Measurements from ENCODE around the gene ARHGAP10.

ARHGAP10 gene

DNA sequence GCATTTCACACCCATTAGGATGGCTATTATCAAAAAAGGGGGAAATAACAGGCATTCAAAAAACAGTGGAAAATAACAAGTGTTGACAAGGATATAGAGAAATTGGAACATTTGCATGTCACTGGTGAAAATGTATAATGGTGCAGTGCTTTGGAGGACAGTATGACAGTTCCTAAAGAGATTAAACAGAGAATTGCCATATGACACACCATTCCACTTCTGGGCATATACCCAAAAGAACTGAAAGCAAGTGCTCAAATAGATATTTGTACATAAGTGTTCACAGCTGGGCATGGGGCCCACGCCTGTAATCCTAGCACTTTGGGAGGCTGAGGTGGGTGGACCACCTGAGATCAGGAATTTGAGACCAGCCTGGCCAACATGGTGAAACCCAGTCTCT is 362.3 kb downstream of the ARHGAP10 start:
- H3K27me3 ChIP-seq (ENCODE audit: insufficient read depth, low read length, poor library complexity) = no peaks in the 10 kb centered on the region
- ATAC-seq (ENCODE audit: insufficient read depth, low read depth) = no peak
- H3K79me2 ChIP-seq (ENCODE audit: insufficient read depth, low read length) = no peaks in the 10 kb centered on the region
- no peak for DNase-seq
- TF ChIP-seq EZH2 (IDR thresholded peaks at IDR 0.05; ENCODE audit: borderline replicate concordance, low read depth, low read length, severe bottlenecking) = no peak
- TF ChIP-seq, protein P1, sequence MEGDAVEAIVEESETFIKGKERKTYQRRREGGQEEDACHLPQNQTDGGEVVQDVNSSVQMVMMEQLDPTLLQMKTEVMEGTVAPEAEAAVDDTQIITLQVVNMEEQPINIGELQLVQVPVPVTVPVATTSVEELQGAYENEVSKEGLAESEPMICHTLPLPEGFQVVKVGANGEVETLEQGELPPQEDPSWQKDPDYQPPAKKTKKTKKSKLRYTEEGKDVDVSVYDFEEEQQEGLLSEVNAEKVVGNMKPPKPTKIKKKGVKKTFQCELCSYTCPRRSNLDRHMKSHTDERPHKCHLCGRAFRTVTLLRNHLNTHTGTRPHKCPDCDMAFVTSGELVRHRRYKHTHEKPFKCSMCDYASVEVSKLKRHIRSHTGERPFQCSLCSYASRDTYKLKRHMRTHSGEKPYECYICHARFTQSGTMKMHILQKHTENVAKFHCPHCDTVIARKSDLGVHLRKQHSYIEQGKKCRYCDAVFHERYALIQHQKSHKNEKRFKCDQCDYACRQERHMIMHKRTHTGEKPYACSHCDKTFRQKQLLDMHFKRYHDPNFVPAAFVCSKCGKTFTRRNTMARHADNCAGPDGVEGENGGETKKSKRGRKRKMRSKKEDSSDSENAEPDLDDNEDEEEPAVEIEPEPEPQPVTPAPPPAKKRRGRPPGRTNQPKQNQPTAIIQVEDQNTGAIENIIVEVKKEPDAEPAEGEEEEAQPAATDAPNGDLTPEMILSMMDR (IDR thresholded peaks at IDR 0.05; ENCODE audit: borderline replicate concordance, extremely low read depth, low read length, poor library complexity, severe bottlenecking) = no peak
- H3K27ac ChIP-seq (ENCODE audit: low read length) = no peak overlapping the region
- no peak overlapping the region for H3K4me2 ChIP-seq (ENCODE audit: insufficient read depth, low read length)
- H3K9ac ChIP-seq (ENCODE audit: low read depth, low read length) = no peak overlapping the region
- no peak overlapping the region for H2AFZ ChIP-seq (ENCODE audit: low read depth, low read length)
- no peaks in the 10 kb centered on the region for H3K9me3 ChIP-seq (ENCODE audit: insufficient read depth, low read length, severe bottlenecking)
- no peaks in the 10 kb centered on the region for H3K4me1 ChIP-seq (ENCODE audit: insufficient read depth, low read length)
- H3K36me3 ChIP-seq (ENCODE audit: insufficient read depth, low read length) = no peaks in the 10 kb centered on the region
- no peak overlapping the region for H3K4me3 ChIP-seq (ENCODE audit: low read depth in 1 of 2, low read length in 2 of 2)
- H4K20me1 ChIP-seq (ENCODE audit: insufficient read depth, low read length) = no peaks in the 10 kb centered on the region

DNA sequence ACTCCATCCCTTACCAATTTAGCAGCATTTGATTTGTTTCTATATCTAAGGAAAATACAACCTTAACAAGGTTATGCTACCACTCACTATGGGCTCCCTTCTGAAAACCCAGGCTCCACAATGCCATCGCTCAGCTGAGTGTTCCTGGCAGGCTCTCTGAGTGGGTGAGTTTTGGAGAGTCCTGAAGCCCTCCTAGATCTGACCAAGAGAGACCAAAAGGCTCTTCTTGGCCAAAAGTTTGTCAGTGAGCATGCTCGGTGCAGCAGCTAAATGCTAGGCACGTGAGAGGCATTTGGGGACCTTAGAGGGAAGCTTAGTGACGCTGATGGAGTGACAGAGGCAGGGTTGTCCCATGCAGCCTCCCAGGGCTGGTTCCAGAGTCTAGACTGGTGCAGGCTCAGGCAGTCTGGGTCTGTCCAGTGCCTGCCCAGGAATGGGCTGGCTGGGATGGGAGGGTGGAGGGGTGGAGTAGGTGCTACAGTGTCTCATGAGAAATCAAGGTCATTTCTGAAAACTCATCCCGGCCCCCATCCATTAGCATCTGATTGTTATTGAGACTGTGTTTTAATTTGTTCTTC is 363.5 kb downstream of the ARHGAP10 start:
- Histone ChIP-seq H3K4me2 (ENCODE audit: insufficient read depth, low read length) (no peak overlapping the region), H4K20me1 (ENCODE audit: insufficient read depth, low read length) (no peaks in the 10 kb centered on the region), H3K36me3 (ENCODE audit: insufficient read depth, low read length) (no peaks in the 10 kb centered on the region), H3K9me3 (ENCODE audit: insufficient read depth, low read length, severe bottlenecking) (no peaks in the 10 kb centered on the region), H3K9ac (ENCODE audit: low read depth, low read length) (no peak overlapping the region), H3K27ac (ENCODE audit: low read length) (no peak overlapping the region), H3K4me1 (ENCODE audit: insufficient read depth, low read length) (no peaks in the 10 kb centered on the region), H3K27me3 (ENCODE audit: insufficient read depth, low read length, poor library complexity) (no peaks in the 10 kb centered on the region), H3K4me3 (ENCODE audit: low read depth in 1 of 2, low read length in 2 of 2) (no peak overlapping the region), H3K79me2 (ENCODE audit: insufficient read depth, low read length) (no peaks in the 10 kb centered on the region), H2AFZ (ENCODE audit: low read depth, low read length) (no peak overlapping the region)
- ATAC-seq (ENCODE audit: insufficient read depth, low read depth) = no peak
- TF ChIP-seq, protein P1 (IDR thresholded peaks at IDR 0.05; ENCODE audit: borderline replicate concordance, extremely low read depth, low read length, poor library complexity, severe bottlenecking) = no peak
- no peak for TF ChIP-seq EZH2 (IDR thresholded peaks at IDR 0.05; ENCODE audit: borderline replicate concordance, low read depth, low read length, severe bottlenecking)
- no peak for DNase-seq

DNA sequence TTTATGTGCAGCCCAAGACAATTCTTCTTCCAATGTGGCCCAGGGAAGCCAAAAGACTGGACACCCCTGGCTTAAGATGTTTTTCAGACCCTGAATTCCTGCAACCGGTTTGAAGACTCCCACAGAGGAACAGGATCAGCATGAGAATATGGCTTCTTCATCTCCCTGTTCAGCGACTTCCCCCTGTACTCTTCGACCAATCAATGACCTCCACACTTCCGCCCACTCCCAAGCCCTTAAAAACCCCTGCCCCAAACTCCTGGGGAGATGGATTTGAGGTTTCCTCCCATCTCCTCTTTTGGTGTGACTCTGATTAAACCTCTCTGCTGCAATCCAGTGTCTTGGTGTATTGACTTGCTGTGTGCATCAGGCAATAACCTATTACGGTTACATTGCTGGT is 365.9 kb downstream of the ARHGAP10 start:
- ATAC-seq (ENCODE audit: insufficient read depth, low read depth) (no peak), DNase-seq (no peak)
- H3K9me3 ChIP-seq (ENCODE audit: insufficient read depth, low read length, severe bottlenecking) = no peaks in the 10 kb centered on the region
- H3K27ac ChIP-seq (ENCODE audit: low read length) = no peak overlapping the region
- no peak overlapping the region for H2AFZ ChIP-seq (ENCODE audit: low read depth, low read length)
- no peak overlapping the region for H3K9ac ChIP-seq (ENCODE audit: low read depth, low read length)
- no peaks in the 10 kb centered on the region for H3K36me3 ChIP-seq (ENCODE audit: insufficient read depth, low read length)
- H3K4me1 ChIP-seq (ENCODE audit: insufficient read depth, low read length) = no peaks in the 10 kb centered on the region
- no peak overlapping the region for H3K4me3 ChIP-seq (ENCODE audit: low read depth in 1 of 2, low read length in 2 of 2)
- no peaks in the 10 kb centered on the region for H3K27me3 ChIP-seq (ENCODE audit: insufficient read depth, low read length, poor library complexity)
- no peaks in the 10 kb centered on the region for H3K79me2 ChIP-seq (ENCODE audit: insufficient read depth, low read length)
- no peak for TF ChIP-seq EZH2 (IDR thresholded peaks at IDR 0.05; ENCODE audit: borderline replicate concordance, low read depth, low read length, severe bottlenecking)
- TF ChIP-seq, protein P1 (IDR thresholded peaks at IDR 0.05; ENCODE audit: borderline replicate concordance, extremely low read depth, low read length, poor library complexity, severe bottlenecking) = no peak
- H3K4me2 ChIP-seq (ENCODE audit: insufficient read depth, low read length) = no peak overlapping the region
- H4K20me1 ChIP-seq (ENCODE audit: insufficient read depth, low read length) = no peaks in the 10 kb centered on the region

DNA sequence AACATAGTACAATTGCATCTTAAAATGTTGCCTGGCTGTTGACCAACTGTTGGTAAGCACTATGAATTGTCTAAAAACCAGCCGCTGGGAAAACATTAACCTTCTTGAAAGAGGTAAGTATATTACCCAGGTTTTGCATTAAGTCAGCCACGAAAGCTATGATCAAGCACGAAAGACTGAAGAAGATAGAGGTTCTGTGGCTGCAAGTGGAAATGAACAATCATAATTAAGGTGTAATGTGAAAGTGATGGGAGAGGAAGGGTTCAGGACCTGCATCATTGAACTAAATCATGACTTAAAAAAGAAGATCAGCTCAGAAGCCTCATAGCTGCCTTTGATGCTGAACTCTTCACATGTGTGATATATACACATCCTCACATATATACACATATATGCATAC is 369.3 kb downstream of the ARHGAP10 start:
- Histone ChIP-seq H3K79me2 (ENCODE audit: insufficient read depth, low read length) (no peaks in the 10 kb centered on the region), H4K20me1 (ENCODE audit: insufficient read depth, low read length) (no peaks in the 10 kb centered on the region), H3K36me3 (ENCODE audit: insufficient read depth, low read length) (no peaks in the 10 kb centered on the region), H3K9me3 (ENCODE audit: insufficient read depth, low read length, severe bottlenecking) (no peaks in the 10 kb centered on the region), H3K9ac (ENCODE audit: low read depth, low read length) (no peak overlapping the region), H3K4me2 (ENCODE audit: insufficient read depth, low read length) (no peak overlapping the region), H3K27me3 (ENCODE audit: insufficient read depth, low read length, poor library complexity) (no peaks in the 10 kb centered on the region), H2AFZ (ENCODE audit: low read depth, low read length) (no peak overlapping the region), H3K4me3 (ENCODE audit: low read depth in 1 of 2, low read length in 2 of 2) (no peak overlapping the region), H3K4me1 (ENCODE audit: insufficient read depth, low read length) (no peaks in the 10 kb centered on the region), H3K27ac (ENCODE audit: low read length) (no peak overlapping the region)
- ATAC-seq (ENCODE audit: insufficient read depth, low read depth) = no peak
- TF ChIP-seq, protein P1 (IDR thresholded peaks at IDR 0.05; ENCODE audit: borderline replicate concordance, extremely low read depth, low read length, poor library complexity, severe bottlenecking) = no peak
- no peak for TF ChIP-seq EZH2 (IDR thresholded peaks at IDR 0.05; ENCODE audit: borderline replicate concordance, low read depth, low read length, severe bottlenecking)
- DNase-seq = no peak

Data from DND-41 (cell line).